ENCODE measurements around the gene PTCH1. TPM values are rescaled to one million over a fixed set of nuclear protein-coding genes. Genes with fewer than 3 reads are reported as not detected.

Gene PTCH1
- total RNA-seq, 1 donor: 3.3 TPM

- no peak overlapping the region for H3K27ac ChIP-seq (ENCODE audit: low read depth, low read length)
- no peaks in the 10 kb centered on the region for H3K36me3 ChIP-seq (ENCODE audit: insufficient read depth, low read length)
- peaks cover 7% of the 10 kb centered on the region for H4K20me1 ChIP-seq (ENCODE audit: insufficient read depth, low read length)
- no peak for TF ChIP-seq CTCF (IDR thresholded peaks at IDR 0.05; ENCODE audit: extremely low read depth, low read depth, low read length)
- no peaks in the 10 kb centered on the region for H3K9me3 ChIP-seq (ENCODE audit: low read depth, low read length)
- H3K4me3 ChIP-seq (ENCODE audit: insufficient read depth, low read length): no peak overlapping the region
- H3K4me1 ChIP-seq (ENCODE audit: insufficient read depth, low read length): no peaks in the 10 kb centered on the region
- DNase-seq (ENCODE audit: insufficient read length, low spot score, missing footprints): no peak
- no peaks in the 10 kb centered on the region for H3K79me2 ChIP-seq (ENCODE audit: insufficient read depth, low read length)
- no peak overlapping the region for H3K4me2 ChIP-seq (ENCODE audit: insufficient read depth, low read length)
- H2AFZ ChIP-seq (ENCODE audit: low read length): no peak overlapping the region
- no peaks in the 10 kb centered on the region for H3K27me3 ChIP-seq (ENCODE audit: insufficient read depth, low read length)
Observed at GRCh38 chr9:95484225-95484624, 32.5 kb downstream of the PTCH1 start.

GRCh38 chr9:95483431-95483830 lies 33.3 kb downstream of the PTCH1 start:
- no peak overlapping the region for H2AFZ ChIP-seq (ENCODE audit: low read length)
- no peaks in the 10 kb centered on the region for H3K79me2 ChIP-seq (ENCODE audit: insufficient read depth, low read length)
- H3K36me3 ChIP-seq (ENCODE audit: insufficient read depth, low read length): peaks cover 2% of the 10 kb centered on the region
- no peak for TF ChIP-seq CTCF (IDR thresholded peaks at IDR 0.05; ENCODE audit: extremely low read depth, low read depth, low read length)
- H3K27me3 ChIP-seq (ENCODE audit: insufficient read depth, low read length): no peaks in the 10 kb centered on the region
- no peaks in the 10 kb centered on the region for H3K9me3 ChIP-seq (ENCODE audit: low read depth, low read length)
- H3K4me3 ChIP-seq (ENCODE audit: insufficient read depth, low read length): no peak overlapping the region
- H3K27ac ChIP-seq (ENCODE audit: low read depth, low read length): no peak overlapping the region
- no peak for DNase-seq (ENCODE audit: insufficient read length, low spot score, missing footprints)
- peaks cover 7% of the 10 kb centered on the region for H4K20me1 ChIP-seq (ENCODE audit: insufficient read depth, low read length)
- H3K4me1 ChIP-seq (ENCODE audit: insufficient read depth, low read length): no peaks in the 10 kb centered on the region
- H3K4me2 ChIP-seq (ENCODE audit: insufficient read depth, low read length): no peak overlapping the region

GRCh38 chr9:95482621-95483020 lies 34.1 kb downstream of the PTCH1 start:
- H3K4me2 ChIP-seq (ENCODE audit: insufficient read depth, low read length): no peak overlapping the region
- H3K9me3 ChIP-seq (ENCODE audit: low read depth, low read length): no peaks in the 10 kb centered on the region
- no peak overlapping the region for H3K27ac ChIP-seq (ENCODE audit: low read depth, low read length)
- peaks cover 2% of the 10 kb centered on the region for H3K36me3 ChIP-seq (ENCODE audit: insufficient read depth, low read length)
- H4K20me1 ChIP-seq (ENCODE audit: insufficient read depth, low read length): peaks cover 4% of the 10 kb centered on the region
- H2AFZ ChIP-seq (ENCODE audit: low read length): no peak overlapping the region
- no peaks in the 10 kb centered on the region for H3K4me1 ChIP-seq (ENCODE audit: insufficient read depth, low read length)
- no peak overlapping the region for H3K4me3 ChIP-seq (ENCODE audit: insufficient read depth, low read length)
- no peaks in the 10 kb centered on the region for H3K79me2 ChIP-seq (ENCODE audit: insufficient read depth, low read length)
- no peaks in the 10 kb centered on the region for H3K27me3 ChIP-seq (ENCODE audit: insufficient read depth, low read length)
- no peak for TF ChIP-seq CTCF (IDR thresholded peaks at IDR 0.05; ENCODE audit: extremely low read depth, low read depth, low read length)
- DNase-seq (ENCODE audit: insufficient read length, low spot score, missing footprints): no peak

GRCh38 chr9:95481000-95481399 lies 35.8 kb downstream of the PTCH1 start:
- peaks cover 2% of the 10 kb centered on the region for H3K36me3 ChIP-seq (ENCODE audit: insufficient read depth, low read length)

More at GRCh38 chr9:95481000-95481399, 35.8 kb downstream of the PTCH1 start:
- Histone ChIP-seq H3K27me3 (ENCODE audit: insufficient read depth, low read length) (no peaks in the 10 kb centered on the region), H2AFZ (ENCODE audit: low read length) (no peak overlapping the region), H3K27ac (ENCODE audit: low read depth, low read length) (no peak overlapping the region), H3K4me1 (ENCODE audit: insufficient read depth, low read length) (no peaks in the 10 kb centered on the region), H3K4me2 (ENCODE audit: insufficient read depth, low read length) (no peak overlapping the region), H4K20me1 (ENCODE audit: insufficient read depth, low read length) (no peaks in the 10 kb centered on the region), H3K79me2 (ENCODE audit: insufficient read depth, low read length) (no peaks in the 10 kb centered on the region), H3K9me3 (ENCODE audit: low read depth, low read length) (no peaks in the 10 kb centered on the region), H3K4me3 (ENCODE audit: insufficient read depth, low read length) (no peak overlapping the region)
- DNase-seq (ENCODE audit: insufficient read length, low spot score, missing footprints): no peak
- no peak for TF ChIP-seq CTCF (IDR thresholded peaks at IDR 0.05; ENCODE audit: extremely low read depth, low read depth, low read length)
